C4-2B (cell line): Measurements from ENCODE around the gene OSBP2.

Experiments
- H3K27ac ChIP-seq: fragments of 450-650 bp; 2 replicates; pipeline ENCODE4 v1.5.1; 2017
- CTCF ChIP-seq: fragments of 450-650 bp; conservative IDR thresholded peaks from 2 replicates; pipeline ENCODE4 v1.5.1; 2017; ENCODE audit warnings: mild to moderate bottlenecking
- ZFX ChIP-seq: fragments of 450-650 bp; IDR thresholded peaks from 2 replicates; pipeline ENCODE4 v1.6.1; 2017

OSBP2 gene

GRCh38 chr22:30861131-30861530 is 166.5 kb downstream of the OSBP2 start:
- H3K27ac ChIP-seq: no peak overlapping the region
- TF ChIP-seq CTCF (no peak), ZFX (no peak)

GRCh38 chr22:30861688-30862552 is 167.2 kb downstream of the OSBP2 start:
- TF ChIP-seq CTCF (no peak), ZFX (no peak)
- no peak overlapping the region for H3K27ac ChIP-seq

GRCh38 chr22:30863081-30863833 is 168.6 kb downstream of the OSBP2 start:
- no peak overlapping the region for H3K27ac ChIP-seq
- TF ChIP-seq ZFX (no peak), CTCF (no peak)

- TF ChIP-seq CTCF (no peak), ZFX (no peak)
Measured at GRCh38 chr22:30864441-30865420, 170.1 kb downstream of the OSBP2 start.

GRCh38 chr22:30865656-30866055 is 171.0 kb downstream of the OSBP2 start:
- no peak overlapping the region for H3K27ac ChIP-seq
- TF ChIP-seq CTCF (no peak), ZFX (no peak)

More at GRCh38 chr22:30864441-30865420, 170.1 kb downstream of the OSBP2 start:
- no peak overlapping the region for H3K27ac ChIP-seq

GRCh38 chr22:30866216-30866615 is 171.5 kb downstream of the OSBP2 start:
- TF ChIP-seq ZFX: no peak
- TF ChIP-seq CTCF: no peak
- no peak overlapping the region for H3K27ac ChIP-seq
